ENCODE results near the gene IL4I1.
"Not testable (repeated sequence)": the region's sequence is repeated elsewhere in the genome, so short reads cannot be mapped to it uniquely, and the experiment has no call there.

DNA sequence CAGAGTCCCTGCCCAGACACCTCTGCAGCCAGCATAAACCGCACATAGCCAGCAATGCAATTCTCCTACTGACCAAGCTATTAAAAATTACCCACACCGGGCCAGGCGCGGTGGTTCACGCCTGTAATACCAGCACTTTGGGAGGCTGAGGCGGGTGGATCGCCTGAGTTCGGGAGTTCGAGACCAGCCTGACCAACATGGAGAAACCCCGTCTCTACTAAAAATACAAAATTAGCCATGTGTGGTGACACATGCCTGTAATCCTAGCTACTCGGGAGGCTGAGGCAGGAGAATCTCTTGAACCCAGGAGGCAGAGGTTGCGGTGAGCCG is 28.2 kb upstream of the IL4I1 start:
- TF ChIP-seq, protein P1, sequence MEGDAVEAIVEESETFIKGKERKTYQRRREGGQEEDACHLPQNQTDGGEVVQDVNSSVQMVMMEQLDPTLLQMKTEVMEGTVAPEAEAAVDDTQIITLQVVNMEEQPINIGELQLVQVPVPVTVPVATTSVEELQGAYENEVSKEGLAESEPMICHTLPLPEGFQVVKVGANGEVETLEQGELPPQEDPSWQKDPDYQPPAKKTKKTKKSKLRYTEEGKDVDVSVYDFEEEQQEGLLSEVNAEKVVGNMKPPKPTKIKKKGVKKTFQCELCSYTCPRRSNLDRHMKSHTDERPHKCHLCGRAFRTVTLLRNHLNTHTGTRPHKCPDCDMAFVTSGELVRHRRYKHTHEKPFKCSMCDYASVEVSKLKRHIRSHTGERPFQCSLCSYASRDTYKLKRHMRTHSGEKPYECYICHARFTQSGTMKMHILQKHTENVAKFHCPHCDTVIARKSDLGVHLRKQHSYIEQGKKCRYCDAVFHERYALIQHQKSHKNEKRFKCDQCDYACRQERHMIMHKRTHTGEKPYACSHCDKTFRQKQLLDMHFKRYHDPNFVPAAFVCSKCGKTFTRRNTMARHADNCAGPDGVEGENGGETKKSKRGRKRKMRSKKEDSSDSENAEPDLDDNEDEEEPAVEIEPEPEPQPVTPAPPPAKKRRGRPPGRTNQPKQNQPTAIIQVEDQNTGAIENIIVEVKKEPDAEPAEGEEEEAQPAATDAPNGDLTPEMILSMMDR (IDR thresholded peaks at IDR 0.05): not testable (repeated sequence)
- not testable (repeated sequence) for TF ChIP-seq EP300, POLR2A (IDR thresholded peaks at IDR 0.05)
